GM12878 (cell line): ENCODE data around the gene MAPK8IP3.

ENCODE experiments used
- EZH2 ChIP-seq: IDR thresholded peaks from 2 replicates; pipeline ENCODE4 v1.6.1; 2012; ENCODE audit warnings: low read depth, mild to moderate bottlenecking, control low read depth, inconsistent platforms, low read length, borderline replicate concordance; ENCODE audit not compliant: control insufficient read depth
- FOXK2 ChIP-seq: fragments of 450-650 bp; IDR thresholded peaks from 2 replicates; pipeline ENCODE4 v1.6.1; 2017; ENCODE audit warnings: mild to moderate bottlenecking, moderate library complexity
- GABPA ChIP-seq: IDR thresholded peaks from 2 replicates; pipeline ENCODE4 v1.6.1; 2014; ENCODE audit warnings: antibody characterized with exemption, low read depth, mild to moderate bottlenecking, inconsistent platforms
- POLR2AphosphoS5 ChIP-seq: IDR thresholded peaks from 2 replicates; pipeline ENCODE4 v1.6.1; 2011; ENCODE audit warnings: mild to moderate bottlenecking, low read length, inconsistent platforms
- RAD51 ChIP-seq: fragments of 450-650 bp; IDR thresholded peaks from 2 replicates; pipeline ENCODE4 v1.6.1; 2016; ENCODE audit warnings: moderate library complexity, mild to moderate bottlenecking, inconsistent platforms
- TCF12 ChIP-seq: IDR thresholded peaks from 2 replicates; pipeline ENCODE4 v1.6.1; 2011; ENCODE audit warnings: low read depth, mild to moderate bottlenecking, low read length
- TF ChIP-seq, protein P1 (sequence below), 3 experiments: IDR thresholded peaks in 2 of 3; conservative IDR thresholded peaks in 1 of 3; 2 replicates each; pipeline ENCODE4 v1.5.1; 2011; ENCODE audit warnings: low read depth in 3 of 3, low read length in 3 of 3, mild to moderate bottlenecking in 3 of 3, control low read depth in 2 of 3, moderate library complexity in 2 of 3, inconsistent platforms in 1 of 3, mixed read lengths in 1 of 3; ENCODE audit not compliant: control insufficient read depth in 2 of 3, insufficient read depth in 1 of 3; ENCODE audit errors: extremely low read depth in 1 of 3

DNA sequence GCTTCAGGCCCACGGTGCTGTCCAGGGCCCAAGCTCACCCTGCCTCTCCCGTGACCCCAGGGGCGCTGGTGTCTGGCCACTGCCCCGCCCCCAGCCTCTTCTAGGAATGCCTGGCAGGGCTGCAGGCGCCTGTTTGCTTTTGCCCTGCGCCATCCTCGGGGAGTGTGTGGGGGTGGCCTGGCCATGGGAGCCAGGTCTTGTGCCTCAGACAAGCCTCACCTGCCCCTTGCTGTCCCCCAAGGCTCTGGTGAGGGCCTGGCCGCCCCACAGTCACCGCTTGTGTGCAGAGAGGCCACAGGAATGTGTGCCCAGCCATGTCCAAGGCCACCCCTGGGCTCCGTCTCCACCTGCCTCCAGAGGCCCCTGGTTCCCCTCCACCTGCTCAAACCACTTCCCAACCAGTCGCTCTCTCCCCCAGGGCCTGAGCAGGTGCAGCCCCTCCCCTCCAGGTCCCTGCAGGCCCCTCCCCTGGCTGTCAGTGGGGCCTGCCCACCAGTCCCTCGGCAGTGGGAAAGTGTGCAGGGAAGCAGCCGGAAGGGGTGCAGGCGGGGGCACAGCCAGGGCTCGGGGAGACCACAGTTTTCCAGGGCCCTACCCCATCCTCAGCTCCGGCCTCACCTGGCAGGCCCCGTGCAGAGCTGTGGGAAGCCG, 88.4 kb downstream of the MAPK8IP3 start:
- TF ChIP-seq FOXK2 (no peak), RAD51 (no peak), EZH2 (no peak), GABPA (no peak), POLR2AphosphoS5 (no peak), TCF12 (no peak)
- TF ChIP-seq, protein P1, sequence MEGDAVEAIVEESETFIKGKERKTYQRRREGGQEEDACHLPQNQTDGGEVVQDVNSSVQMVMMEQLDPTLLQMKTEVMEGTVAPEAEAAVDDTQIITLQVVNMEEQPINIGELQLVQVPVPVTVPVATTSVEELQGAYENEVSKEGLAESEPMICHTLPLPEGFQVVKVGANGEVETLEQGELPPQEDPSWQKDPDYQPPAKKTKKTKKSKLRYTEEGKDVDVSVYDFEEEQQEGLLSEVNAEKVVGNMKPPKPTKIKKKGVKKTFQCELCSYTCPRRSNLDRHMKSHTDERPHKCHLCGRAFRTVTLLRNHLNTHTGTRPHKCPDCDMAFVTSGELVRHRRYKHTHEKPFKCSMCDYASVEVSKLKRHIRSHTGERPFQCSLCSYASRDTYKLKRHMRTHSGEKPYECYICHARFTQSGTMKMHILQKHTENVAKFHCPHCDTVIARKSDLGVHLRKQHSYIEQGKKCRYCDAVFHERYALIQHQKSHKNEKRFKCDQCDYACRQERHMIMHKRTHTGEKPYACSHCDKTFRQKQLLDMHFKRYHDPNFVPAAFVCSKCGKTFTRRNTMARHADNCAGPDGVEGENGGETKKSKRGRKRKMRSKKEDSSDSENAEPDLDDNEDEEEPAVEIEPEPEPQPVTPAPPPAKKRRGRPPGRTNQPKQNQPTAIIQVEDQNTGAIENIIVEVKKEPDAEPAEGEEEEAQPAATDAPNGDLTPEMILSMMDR (IDR thresholded peaks at IDR 0.05 in 2 of 3, conservative IDR thresholded peaks at IDR 0.05 in 1 of 3; ENCODE audit: control insufficient read depth in 2 of 3, extremely low read depth in 1 of 3, insufficient read depth in 1 of 3, low read depth in 3 of 3, low read length in 3 of 3): no peak
